ENCODE results near the gene NHLRC1. TPM values are rescaled to one million over a fixed set of nuclear protein-coding genes. Genes with fewer than 3 reads are reported as not detected.

The NHLRC1 gene
- total and polyA plus RNA-seq, 9 of the 15 experiments (the other 6 are each of a cell fraction or from before 2014, with no cell fraction given): not detected

DNA sequence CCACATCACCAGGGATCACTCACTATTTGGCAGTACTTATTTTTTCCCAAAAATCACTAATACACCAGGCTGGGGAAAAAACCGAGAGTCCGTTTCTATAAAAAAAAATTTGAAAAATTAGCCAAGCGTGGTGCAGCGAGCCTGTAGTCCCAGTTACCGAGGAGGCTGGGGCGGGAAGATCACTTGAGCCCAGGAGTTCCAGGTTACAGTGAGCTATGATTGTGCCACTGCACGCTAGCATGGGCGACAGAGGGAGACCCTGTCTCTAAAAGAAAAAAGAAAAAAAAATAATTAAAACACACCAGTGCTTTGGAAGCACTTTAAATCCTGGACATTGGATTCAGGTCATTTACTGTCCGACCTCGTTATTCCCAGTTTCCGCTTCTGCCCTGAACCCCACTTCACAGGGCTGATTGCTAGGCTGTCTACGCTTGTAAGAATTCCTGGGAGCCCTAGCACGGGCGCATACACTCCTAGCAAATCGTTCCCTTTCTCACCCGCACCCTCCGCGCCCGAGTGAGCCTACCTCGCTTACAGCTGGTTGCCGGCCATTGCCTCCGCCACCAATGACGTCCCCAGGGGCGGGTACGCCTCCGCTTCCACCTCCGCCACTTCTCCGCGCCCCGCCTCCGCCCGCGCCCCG is 32.2 kb upstream of the NHLRC1 start, which contains the start of gene TPMT (continued):
- no peak for TF ChIP-seq ZNF592 (IDR thresholded peaks at IDR 0.05)
- no peak for TF ChIP-seq CBFA2T3 (IDR thresholded peaks at IDR 0.05)
- no peak for TF ChIP-seq KDM2B (CRISPR knock-in tag; IDR thresholded peaks at IDR 0.05)
- TF ChIP-seq LEF1 (IDR thresholded peaks at IDR 0.05): no peak
- TF ChIP-seq ZNF79 (CRISPR knock-in tag; IDR thresholded peaks at IDR 0.05; ENCODE audit: low read depth): no peak
- TF ChIP-seq ZNF232 (CRISPR knock-in tag; IDR thresholded peaks at IDR 0.05): no peak
- no peak for TF ChIP-seq ZNF507 (tag; conservative IDR thresholded peaks at IDR 0.05)
- TF ChIP-seq TRIM24 (IDR thresholded peaks at IDR 0.05): 0 out of 4 replicates have a peak, but pooled peaks of 1 of the 2 experiments have one; percentile 44
- no peak for TF ChIP-seq ZNF274 (IDR thresholded peaks at IDR 0.05; ENCODE audit: borderline replicate concordance, low read depth, low read length)
- TF ChIP-seq OTX1 (CRISPR knock-in tag; IDR thresholded peaks at IDR 0.05): no peak
- TF ChIP-seq, protein P1, sequence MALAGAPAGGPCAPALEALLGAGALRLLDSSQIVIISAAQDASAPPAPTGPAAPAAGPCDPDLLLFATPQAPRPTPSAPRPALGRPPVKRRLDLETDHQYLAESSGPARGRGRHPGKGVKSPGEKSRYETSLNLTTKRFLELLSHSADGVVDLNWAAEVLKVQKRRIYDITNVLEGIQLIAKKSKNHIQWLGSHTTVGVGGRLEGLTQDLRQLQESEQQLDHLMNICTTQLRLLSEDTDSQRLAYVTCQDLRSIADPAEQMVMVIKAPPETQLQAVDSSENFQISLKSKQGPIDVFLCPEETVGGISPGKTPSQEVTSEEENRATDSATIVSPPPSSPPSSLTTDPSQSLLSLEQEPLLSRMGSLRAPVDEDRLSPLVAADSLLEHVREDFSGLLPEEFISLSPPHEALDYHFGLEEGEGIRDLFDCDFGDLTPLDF (CRISPR knock-in tag; IDR thresholded peaks at IDR 0.05): no peak
- TF ChIP-seq CAMTA2 (CRISPR knock-in tag; conservative IDR thresholded peaks at IDR 0.05): no peak
- no peak for TF ChIP-seq ZBTB11 (CRISPR knock-in tag; IDR thresholded peaks at IDR 0.05)
- TF ChIP-seq ZNF12 (CRISPR knock-in tag; IDR thresholded peaks at IDR 0.05): no peak
- TF ChIP-seq ZC3H8 (IDR thresholded peaks at IDR 0.05): no peak
- no peak for TF ChIP-seq SOX6 (IDR thresholded peaks at IDR 0.05)
- no peak for TF ChIP-seq ELF2 (CRISPR knock-in tag; IDR thresholded peaks at IDR 0.05)
- peak; percentile 90; the same call in 1 of the 2 replicates for TF ChIP-seq NBN (IDR thresholded peaks at IDR 0.05; ENCODE audit: low read depth)
- 0 out of 2 replicates have a peak, but pooled peaks have one; percentile 16 for TF ChIP-seq SMARCA5 (IDR thresholded peaks at IDR 0.05)
- TF ChIP-seq MTA3 (IDR thresholded peaks at IDR 0.05; ENCODE audit: borderline replicate concordance): 0 out of 2 replicates have a peak, but pooled peaks have one; percentile 20
- no peak for TF ChIP-seq ZBTB7A (IDR thresholded peaks at IDR 0.05; ENCODE audit: borderline replicate concordance, control insufficient read depth, low read depth, low read length)
- peak; percentile 69; the same call in 1 of the 2 replicates for TF ChIP-seq MIER1 (IDR thresholded peaks at IDR 0.05; ENCODE audit: low read depth)

All from K562 (cell line).